Stimulated activated CD4-positive, alpha-beta T cell treated with anti-CD3 and anti-CD28 coated beads, Interleukin-1b, Interleukin-23, amount 100 ng/mL, for 48 hours (primary cell): ENCODE measurements around the gene PHC2.

Experiments used
- DNase-seq: peaks from one replicate; pipeline ENCODE4 v3.0.0-alpha.2; 2020

PHC2 gene

DNA sequence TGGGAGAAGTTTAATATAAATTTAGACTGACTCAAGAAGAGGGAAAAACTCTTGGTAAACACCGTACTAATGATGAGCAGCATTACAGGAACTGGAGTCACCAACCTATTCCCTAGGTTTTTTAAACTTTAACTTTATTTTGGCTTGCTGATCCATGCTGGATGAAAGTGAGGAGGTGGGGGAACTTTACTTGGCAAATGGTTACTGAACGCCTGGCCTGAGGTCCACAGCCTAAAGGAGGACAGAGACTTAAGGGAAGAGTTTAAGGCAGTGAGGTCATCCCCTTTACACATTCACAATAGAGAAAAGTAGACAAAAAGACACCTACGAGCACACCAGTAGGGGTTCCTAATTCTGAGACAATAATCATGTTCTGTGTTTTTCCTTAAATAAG, 84.4 kb downstream of the PHC2 start:
- no peak for DNase-seq

DNA sequence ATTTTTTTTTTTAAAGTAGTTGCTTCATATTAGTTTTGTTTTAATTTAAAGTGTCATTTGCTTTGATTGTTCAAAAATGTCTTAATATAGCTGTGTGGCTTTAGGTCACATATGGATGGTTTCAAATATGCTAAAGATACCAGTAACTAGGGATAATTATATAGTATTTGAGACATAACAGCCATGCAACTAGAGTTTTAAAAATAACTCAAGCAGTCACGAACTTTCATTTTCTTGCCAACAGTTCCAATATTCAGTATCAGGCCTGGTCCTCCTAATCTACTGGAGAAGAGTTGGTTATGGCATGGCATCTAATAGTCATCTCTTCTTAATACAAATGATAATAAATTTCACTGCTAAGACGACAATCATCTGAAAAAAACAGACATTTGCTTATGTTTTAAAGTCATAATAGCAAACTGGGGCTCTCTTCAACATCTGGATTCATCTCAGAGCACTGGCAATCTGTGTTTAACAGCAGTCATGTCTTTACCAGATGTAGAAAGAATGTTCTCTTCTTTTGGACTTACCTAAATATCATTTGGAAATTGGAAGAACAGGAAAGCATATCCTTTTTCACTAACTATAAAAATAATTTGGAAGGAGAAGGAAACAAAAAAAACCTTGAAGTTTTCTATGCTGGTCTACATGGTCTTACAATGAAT, 85.9 kb downstream of the PHC2 start:
- DNase-seq: no peak

DNA sequence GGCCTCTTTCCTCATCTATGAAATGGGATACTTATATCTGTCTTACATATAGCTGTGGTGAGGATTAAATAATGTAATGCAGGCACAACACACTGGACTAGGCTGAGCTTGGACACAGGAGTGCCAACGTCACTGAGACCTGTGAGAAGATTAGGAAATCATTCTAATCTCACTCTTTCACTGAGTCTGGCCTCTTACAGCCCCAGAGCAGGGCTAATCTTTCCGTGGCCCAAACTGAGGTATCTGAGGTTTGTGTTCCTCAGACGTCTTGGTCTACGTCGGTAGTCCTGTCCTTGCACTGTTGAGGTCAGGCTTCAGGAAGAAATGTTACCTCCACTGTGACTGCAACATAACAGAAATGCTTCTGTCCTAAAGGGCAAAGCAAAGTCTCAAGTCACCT, 87.4 kb downstream of the PHC2 start:
- no peak for DNase-seq

DNA sequence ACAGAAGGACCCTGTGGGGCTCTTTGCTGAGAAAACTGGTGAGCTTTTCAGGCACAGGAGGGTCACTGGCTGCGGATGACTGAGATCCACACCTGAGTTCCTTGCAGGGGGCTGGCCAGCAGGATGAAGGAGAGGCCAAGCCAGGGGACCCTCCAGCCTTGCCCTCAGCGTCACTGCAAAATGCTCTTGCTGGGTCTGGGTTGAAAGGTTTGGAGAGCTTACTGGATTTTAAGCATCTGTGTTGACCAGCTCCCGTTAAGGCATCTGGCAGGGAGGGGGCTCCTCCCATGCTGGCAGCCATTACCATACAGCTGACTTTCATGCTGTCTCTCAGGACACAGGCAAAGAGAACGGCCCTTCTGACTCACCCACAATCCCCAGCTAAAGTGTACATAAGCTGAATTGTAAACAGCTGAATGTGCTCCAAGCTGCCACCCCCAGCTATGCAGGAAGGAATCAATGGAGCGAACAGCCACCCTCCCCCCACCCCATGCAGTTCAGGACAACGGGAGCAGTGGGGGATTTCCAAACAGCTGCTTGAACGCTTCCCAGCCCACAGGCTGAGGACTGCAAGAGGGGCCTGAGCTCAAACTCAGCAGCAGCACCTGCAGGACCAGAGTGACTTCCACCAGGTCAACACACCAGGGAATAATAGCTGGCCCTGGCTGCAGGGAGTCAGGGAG, 88.7 kb downstream of the PHC2 start:
- DNase-seq: no peak

DNA sequence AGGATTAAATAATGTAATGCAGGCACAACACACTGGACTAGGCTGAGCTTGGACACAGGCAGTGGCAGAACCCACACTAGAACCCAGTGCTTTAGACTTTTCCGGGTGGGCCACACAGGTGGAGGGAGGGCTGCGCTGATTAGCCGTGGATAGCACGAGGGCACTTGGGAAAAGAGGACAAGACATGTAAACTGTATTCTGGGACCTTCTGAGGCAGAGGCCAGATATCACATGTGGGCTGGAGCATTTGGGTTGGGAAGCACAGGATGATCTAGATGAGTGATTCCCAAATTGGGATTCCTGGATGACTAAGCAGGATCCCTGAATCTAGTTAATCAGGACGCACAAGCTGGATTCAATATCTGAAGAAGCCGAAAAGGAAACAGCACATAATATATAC, 89.7 kb downstream of the PHC2 start:
- no peak for DNase-seq

DNA sequence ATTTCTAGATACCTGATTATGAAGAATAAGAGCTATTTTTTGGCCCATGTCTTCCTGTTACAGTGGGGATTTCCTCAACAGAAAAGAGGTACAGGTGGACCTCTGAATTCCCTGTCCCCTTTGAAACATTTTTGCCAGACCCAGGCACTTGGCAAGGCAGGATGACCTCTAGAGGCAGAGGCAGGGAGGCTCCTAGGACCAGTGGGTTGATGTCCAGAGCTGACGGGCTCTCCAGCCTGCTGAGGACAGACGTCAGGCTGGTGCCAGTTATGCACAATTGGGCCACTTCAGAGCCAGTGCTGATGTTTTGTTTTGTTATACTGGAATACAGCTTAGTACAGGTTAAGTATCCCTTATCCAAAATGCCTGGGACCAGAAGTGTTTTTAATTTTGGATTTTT, 91.5 kb downstream of the PHC2 start:
- DNase-seq: no peak

DNA sequence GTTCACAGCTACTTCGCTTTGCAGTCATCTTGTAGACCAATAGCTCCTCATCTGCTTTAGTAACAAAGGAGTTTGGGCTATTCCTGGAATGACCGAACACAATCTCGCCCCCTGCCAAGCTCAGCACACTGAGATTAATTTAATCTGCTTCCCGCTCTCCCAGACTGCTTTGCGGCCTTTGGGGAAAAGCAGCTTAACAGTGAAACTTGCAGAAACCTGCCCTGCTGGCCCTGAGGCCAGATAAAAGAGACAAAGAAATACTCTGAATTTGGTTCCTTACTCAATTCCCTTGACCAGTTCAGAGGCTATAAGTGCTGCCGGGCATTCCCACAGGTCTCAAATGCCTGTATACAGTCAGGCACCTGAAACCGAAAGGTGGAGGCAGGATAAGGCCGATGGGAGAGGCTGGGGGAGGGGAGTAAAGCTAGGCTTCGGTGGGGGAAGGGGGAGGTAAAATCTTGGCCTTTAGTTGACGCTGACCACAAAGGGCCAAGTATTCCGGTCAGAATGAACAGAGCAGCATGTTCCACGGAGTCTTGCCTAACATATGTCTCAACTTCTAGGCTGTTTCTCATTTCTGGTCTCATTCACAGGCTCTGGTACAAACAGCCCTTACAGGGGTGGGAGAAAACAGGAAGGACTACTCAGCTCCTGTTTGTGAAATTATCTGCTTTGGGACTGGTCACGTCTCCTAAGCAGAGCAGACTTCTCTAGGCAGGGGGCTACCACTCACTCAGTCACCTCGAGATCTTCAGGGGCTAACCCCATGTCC, 92.3 kb downstream of the PHC2 start:
- DNase-seq: no peak

DNA sequence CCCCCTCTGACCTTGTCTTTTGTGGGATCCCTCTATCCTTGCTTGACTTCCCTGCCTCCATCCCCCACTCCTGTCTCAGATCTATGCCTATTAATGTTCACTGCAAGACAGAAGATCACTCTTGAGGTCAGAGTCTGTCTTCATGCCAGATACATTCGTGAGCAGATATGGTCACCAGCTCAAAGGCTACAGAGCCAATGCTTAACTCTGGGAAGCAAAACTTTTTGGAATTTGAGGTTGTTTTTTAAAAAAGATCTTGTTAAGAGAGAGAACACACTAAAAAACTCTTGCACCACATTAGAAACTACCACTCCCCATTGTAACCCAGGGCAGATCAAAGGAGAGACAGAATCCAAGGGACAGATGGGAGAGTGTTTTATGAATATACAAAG, 92.9 kb downstream of the PHC2 start:
- no peak for DNase-seq

DNA sequence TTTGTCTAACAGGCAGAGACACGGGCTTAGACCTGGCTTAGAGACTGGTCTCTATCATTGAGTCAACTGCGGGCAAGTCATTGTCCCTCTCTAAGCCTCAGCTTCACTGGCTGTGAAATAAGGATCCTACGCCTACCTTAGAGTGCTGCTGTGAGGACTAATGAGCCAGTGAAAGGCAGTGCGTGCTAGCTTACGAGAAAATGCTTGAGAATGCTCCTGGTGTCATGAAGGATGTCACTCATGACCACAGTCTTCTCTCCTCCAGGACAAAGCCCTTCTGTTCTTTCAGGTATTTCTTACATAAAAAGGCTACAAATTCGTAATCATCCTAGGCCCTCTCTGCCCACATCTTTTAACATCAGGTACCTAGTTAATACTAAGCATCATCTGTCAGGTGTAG, 93.5 kb downstream of the PHC2 start:
- DNase-seq: no peak

DNA sequence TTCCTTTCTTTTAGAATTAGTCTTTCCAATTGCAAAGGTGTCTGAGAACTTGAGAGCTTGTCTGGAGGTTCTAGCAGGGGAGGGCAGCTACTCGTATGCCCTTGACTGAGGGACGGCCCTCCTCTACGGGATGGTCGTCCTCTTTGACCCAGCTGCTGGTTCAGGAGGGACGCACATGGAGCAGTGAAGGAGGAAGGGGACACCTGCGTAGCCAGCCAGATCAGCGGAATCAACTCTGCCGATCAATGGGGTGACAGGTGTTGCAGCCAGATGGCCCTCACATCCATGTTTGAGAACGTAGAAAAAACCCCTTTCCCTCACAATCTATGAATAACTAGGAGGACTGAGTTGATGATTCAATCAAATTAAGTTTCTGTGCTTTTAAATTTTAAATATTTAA, 94.3 kb downstream of the PHC2 start:
- no peak for DNase-seq

DNA sequence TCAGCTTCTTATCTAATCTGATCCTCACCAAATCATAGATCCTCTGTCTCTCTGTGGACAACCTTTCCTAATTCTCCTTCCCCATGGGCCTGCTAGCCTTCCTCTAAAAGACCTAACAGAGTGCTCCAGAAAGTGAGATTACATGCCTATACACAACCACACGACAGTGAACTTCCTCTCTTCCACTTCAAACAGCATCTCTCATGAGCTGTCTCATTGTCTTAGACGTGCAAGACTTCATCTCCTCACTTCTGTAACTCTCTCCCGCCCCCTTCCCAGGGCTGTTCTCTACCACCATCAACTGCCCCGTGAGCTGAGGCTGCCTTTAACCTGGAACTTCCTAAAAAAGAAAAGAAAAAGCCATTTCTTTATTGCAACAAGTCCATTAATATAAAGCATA, 95.9 kb downstream of the PHC2 start:
- no peak for DNase-seq

DNA sequence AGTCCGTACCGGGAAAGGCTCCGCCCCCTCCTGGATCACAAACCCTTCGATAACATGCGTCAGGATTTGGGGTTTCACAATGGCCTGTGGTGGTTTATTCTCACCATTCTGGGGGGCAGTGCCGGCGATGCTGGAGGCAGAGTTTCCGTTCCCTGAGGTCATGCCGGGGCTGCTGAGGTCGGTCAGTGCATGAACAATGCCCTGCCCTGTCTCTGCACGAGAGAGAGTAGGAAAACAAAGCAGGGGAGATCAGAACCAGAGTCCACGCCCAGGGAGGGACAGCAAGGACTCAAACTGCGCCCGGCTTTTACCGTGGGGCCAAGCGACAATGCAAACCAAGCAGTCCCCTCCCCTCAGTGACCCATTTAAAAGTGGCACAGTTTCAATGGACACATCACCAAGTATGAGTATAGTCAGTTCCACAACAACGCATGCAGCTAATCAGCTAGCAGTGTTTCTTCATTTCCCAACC, 96.8 kb downstream of the PHC2 start:
- no peak for DNase-seq

DNA sequence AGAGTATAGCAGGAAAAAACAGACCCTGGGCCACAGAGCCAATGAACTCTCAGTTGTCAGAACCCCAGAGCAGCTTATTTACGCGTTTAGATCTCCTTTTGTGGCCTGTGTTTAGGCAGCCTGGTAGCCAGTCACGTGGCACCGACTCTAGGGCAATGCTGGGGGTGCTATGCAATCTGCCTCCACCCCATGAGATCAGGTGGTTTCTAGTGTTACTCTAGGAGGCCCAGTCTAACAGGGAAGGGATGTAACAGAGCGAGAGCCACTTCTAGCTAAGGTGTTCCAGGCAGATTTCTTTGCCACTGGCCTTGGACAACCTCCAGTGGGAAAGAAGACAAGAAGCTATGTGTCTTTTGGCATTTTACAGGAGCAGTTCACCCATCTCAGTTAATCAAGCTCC, 98.0 kb downstream of the PHC2 start:
- no peak for DNase-seq

DNA sequence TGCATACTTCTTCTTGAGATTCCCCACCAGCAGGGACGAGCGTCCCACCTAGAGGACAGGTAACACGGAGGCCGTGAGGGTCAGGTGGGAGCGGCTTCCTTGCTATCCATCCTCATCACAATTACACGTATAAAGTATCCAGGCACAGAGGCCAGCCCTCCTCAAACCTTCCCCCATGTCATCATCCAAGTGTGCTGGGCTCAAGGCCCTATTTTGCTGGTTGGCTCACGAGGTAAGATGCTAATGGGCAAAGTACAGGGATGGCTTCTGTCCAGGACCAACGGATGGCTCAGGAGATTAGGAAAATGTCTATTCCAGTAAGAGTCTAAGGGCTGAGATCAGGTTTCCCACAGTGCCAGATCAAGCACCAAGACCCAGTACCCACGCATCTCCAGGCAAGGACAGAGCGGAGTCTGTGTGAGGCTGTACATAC, 98.5 kb downstream of the PHC2 start:
- DNase-seq: no peak

DNA sequence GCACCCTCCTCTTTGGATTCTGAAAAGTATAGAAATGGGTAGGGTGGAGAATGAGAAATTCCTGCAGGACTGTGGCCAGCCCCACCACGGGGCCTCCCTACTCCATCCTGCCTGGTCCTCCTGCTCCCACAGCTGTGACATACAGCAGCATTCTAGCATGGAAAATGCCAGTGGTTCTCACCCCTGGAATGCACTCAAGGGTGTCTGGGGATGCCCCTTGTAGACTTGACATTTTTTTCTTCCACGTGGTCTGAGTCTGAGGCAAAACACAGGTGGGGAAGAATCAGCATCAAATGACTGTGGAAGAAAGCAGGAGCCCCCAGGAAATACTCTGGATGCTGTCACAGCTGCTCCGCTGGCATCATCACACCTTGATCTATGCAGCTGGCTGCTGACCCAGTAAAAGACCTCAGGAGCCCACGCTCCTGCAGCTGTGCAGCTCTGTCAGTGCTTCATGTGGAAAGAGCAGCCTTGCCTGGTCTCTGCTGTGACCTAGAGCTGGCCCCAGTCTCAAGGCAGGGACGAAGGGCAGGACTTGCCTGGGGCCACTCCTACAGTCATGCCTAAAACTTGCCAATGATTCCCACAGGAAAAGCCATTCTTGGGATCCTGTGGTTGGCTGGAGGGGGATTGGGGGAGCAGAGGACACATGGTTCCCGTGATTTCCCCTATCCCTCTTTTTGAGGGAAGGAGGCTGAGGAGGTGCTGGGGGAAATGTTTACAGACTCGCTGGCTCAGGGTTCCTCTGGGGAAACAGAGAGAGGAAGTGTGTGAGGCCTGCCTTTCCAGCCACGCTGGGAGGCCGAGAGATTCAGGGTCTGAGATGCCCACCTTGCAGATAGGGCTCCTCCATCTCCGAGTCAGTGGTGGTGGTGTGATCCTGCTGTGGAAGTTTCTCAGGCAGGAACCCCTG, 99.2 kb downstream of the PHC2 start:
- DNase-seq: no peak

DNA sequence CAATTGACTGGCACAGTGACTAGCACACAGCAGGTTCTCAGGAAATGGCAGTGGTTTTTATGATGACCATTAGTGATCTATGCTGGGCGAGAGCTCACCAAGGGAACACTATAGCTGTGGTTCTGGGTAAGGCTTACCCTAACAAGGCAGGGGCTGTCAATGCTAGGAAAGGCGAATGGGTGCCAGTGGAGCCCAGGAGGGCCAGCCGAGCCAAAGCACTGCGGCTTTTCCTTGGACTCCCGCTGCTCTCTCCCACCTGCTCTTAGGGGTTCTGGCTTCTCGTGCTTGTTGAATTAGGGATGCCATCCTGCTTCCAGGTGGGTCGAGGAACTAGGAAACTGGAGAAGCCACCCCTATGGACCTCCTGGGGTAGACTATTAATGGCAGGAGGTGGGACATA, 100.0 kb downstream of the PHC2 start:
- DNase-seq: no peak

DNA sequence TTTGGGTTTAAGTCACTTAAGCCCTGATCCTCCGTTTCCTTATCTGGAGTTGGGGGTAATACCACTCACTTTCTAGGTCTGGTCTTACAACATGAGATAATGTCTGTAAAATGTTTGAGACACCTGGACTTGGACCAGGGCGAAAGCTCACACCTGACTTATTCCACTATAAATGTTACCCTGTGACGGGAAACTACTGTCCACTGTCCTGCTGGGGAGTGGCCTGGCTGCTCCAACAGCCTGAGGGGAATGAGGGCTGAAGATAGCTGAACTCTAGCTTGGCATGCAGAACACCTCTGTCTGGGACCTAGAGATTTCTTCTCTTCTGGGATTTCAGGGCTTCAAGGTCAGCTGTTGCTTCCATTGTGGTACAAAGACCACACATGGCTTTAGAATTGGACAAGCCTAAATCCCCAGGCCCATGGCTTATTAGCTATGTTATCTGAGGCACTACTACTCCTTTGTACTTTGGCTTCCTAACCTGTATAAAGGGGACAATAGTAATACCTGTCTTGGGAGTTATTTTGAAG, 100.5 kb downstream of the PHC2 start:
- no peak for DNase-seq

DNA sequence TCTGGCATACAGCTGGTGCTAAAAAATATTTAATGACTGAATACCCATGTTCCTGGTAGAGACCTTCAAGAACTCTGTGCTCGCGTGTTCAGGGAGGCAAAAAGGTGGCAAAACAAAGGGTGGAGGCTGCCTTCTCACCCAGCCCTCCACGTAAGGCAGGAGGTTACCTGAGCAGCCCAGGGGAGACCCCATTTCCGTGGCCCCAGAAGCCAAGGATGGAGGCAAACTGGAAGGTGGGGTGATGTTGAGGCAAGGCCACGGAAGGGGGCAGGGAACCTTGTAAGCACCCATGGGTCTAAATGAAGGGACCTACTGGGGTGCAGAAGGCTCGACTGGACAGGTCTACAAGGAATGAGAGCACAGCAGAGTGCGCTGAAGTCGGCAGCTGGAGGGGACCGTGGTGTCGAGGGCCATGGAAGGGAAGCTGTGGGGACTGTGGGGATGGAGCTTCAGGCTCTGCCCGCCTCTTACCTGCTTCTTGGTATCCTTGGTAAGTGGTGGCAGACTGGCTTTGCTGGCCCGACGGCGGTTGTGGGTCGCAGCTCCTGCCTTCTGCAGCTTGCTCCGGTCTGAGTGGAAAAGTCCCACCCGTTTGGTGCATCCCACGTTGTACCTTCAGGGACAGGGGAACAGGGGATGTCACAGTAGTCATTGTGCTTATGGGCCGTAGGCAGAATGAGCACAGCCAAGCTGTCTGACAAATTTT, 101.1 kb downstream of the PHC2 start:
- no peak for DNase-seq

DNA sequence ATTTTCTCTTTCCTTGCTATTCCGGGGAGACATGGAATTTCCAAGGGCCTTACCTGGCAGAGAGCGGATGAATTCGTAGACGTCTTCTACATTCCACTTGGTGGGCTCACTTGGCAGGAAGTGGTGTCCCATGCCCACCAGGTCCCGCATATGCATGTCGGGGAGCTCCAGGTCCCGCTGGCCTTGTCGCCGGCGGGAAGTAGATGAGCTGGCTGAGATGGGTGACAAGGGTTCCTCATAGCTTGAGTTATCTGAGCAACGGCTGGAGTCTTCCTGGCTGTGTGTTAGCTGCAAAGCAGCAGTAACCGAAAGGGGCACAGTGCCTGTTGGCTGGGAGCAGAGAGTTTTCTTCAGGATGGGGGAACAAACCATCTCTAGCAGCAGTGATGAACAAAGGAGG, 102.1 kb downstream of the PHC2 start:
- no peak for DNase-seq

DNA sequence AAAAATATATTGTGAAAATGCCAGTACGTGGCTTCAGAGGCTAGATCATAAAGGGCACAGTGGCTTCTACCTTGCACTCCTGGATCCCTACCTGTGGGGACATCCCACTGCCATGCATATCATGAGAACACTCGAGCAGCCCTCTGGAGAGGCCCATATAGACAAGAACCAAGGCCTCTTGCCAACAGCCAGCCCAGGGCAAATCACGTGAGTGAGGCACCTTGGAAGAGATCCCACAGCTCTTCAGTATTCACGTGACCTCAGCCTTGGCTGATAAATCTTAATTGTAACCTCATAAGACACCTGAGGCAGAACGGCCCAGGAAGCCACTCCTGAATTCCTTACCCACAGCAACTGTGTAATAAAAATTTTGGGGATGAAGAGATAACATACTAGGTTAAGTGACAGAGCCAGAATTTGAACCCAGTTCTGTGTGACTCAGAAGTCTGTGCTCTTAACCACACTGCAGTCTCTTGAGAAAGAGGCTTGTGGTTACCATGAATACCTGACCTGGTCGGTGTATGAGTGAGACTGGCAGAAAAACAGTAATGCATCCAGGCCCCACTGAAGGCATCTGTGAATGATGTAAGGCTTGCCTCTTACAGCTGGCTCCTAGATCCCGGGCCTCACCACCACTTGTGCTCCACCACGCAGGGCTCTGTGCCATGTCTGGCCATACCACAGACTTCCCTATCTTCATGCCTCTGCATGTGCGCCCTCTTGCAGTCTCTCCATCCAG, 103.1 kb downstream of the PHC2 start:
- peak; percentile 8 for DNase-seq

DNA sequence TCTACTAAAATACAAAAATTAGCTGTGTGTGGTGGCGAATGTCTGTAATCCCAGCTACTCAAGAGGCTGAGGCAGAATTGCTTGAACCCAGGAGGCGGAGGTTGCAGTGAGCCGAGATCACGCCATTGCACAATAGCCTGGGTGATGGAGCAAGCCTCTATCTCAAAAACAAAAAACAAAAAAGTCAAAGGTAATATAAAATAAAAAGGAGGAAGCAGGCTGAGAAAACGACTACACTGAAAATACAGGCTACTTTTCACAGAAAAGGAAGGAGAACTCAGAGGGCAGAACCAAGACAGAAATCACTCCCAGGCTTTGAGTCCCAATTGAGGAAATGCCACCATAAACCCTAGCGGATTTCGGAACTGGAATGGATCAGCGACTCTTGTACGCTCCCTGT, 104.1 kb downstream of the PHC2 start:
- DNase-seq: no peak
